Measurements from ENCODE around the gene SLC25A45.

GRCh38 chr11:65427691-65428577 lies 45.5 kb upstream of the SLC25A45 start:
- TF ChIP-seq CTCF (conservative IDR thresholded peaks at IDR 0.05; ENCODE audit: low read length) (no peak), EZH2phosphoT487 (IDR thresholded peaks at IDR 0.05; ENCODE audit: borderline replicate concordance) (no peak)
